HG03095 (cell line): ENCODE measurements around the gene GVQW3.

Experiments used
- ATAC-seq: cut with Tn5 transposase; IDR thresholded peaks from one replicate; pipeline ENCODE4 v1.9.1; 2021; ENCODE audit warnings: moderate library complexity; ENCODE audit not compliant: unreplicated experiment

GVQW3 gene

GRCh38 chr11:76444384-76445120 is 63.4 kb downstream of the GVQW3 start, which contains the start of gene EMSY:
Gene EMSY (plus strand): TSS chr11:76445018. CDS start chr11:76446939, 1,921 bp downstream.
- peak; percentile 89 for ATAC-seq

DNA sequence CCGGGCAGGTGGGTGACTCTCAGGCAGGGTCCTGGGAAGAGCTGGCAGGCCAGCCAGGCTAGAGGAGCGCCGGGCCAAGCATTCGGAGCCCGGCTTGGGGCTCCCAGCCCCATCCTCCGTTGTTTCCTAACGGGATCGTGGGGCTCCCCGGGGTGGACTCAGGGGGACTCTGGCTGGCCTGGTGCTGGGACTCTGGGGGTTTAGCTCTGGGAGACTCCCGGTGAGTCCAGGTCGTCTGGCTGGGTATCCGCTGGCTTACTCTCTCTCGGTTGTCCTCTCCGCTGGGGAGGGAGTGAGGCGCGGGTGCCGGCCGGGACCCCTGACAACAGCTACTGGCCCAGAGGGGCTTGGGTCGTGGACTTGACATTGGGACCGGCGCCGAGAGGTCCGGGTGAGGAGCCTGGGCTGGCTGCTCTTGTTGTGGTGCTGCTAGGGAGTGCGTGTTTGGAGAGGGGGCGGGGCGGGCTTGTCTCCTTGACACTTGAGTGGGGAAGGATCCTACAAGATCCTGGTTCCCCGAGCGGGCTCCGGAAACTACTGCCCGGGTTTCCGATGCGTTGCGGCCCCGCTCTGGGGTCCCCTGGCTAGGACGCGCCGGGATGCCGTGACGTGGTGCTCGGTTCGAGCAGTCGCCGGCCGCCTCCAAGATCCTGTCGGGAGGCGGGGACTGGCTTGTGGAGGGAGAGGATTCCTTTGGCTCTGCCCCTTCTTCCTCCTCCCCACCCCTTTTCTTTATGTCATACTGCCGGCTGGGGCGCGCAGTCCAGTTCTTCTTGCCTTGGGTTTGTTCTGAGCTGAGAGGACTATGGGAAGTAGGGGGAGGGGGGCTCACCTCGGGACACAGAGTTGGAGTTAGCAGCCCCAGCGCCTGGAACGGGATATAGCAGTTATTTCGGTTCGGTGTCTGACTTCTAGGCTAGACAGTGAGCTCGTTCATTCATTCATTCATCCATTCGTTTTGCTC is 64.3 kb downstream of the GVQW3 start:
- peak; percentile 11 for ATAC-seq

GRCh38 chr11:76448506-76448905 is 67.4 kb downstream of the GVQW3 start:
- no peak for ATAC-seq

DNA sequence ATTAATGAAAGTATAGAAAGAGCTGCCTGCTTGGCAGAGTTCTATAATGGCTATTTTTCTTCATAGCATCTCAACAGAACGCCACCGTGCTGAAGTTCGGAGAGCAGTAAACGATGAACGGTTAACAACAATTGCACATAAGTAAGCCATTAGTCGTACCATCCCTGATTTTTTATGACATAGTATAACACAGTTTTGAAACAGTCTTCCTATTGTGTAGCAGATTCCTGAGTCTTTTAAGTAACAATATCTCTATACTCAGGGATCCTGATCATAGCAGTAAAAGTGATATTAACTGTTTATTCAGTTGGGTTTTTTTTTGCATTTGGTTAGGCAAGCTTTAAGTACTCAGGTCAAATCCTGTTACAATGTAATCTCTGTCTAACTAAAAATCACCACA is 72.1 kb downstream of the GVQW3 start:
- no peak for ATAC-seq

DNA sequence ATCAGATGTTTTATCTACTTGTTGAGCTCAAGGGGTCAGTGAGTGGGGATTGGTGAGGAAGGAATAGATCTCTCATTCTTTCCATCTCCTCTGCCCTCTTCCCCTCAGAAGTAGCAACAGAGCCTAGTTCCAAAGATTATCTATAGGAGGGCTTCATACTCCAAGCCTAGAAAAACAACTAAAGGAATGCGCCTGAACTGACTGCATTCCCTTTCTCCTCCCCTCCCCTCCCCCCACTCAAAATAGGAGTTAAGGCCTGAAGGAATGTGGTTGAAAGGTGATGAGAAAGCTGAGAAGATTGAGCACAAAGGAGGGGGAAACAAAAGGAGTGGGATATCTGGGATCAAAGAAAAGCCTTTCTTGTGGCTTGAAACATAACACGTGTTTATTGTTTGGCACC is 74.2 kb downstream of the GVQW3 start:
- ATAC-seq, result no peak

- no peak for ATAC-seq
These were observed 74.8 kb downstream of the GVQW3 start for GRCh38 chr11:76455931-76456330.

- ATAC-seq, result no peak
These were observed 75.4 kb downstream of the GVQW3 start for GRCh38 chr11:76456571-76456970.
